Esophagus muscularis mucosa (tissue), 4 donors: ENCODE measurements around the gene DNASE2B. TPM values are rescaled to one million over a fixed set of nuclear protein-coding genes. Genes with fewer than 3 reads are reported as not detected.

Source experiments
- DNase-seq: peaks from one replicate; pipeline ENCODE4 v3.0.0-alpha.2; 2017; ENCODE audit errors: extremely low spot score
- H3K27ac ChIP-seq, 4 donors: fragments of 200-600 bp; sonication (generic); replicated peaks in 1 of 4; 1 replicate in 3 of 4; 2 replicates in 1 of 4; pipeline ENCODE4 v1.5.1; 2016 to 2019; ENCODE audit warnings: mild to moderate bottlenecking in 1 of 4
- H3K27me3 ChIP-seq, 4 donors: fragments of 200-600 bp; sonication (generic); one replicate each; pipeline versions ENCODE4 v1.5.1 to v1.6.0; 2016 to 2019
- H3K36me3 ChIP-seq, 4 donors: fragments of 200-600 bp; sonication (generic); one replicate each; pipeline ENCODE4 v1.5.1; 2016 to 2019
- H3K4me1 ChIP-seq, 4 donors: fragments of 200-600 bp; sonication (generic); one replicate each; pipeline ENCODE4 v1.5.1; 2016 to 2019
- H3K4me3 ChIP-seq, 4 donors: fragments of 200-600 bp; sonication (generic); 1 replicate in 2 of 4; 2 replicates in 2 of 4; pipeline ENCODE4 v1.5.1; 2016 to 2019; ENCODE audit warnings: mild to moderate bottlenecking in 4 of 4, moderate library complexity in 1 of 4
- H3K9me3 ChIP-seq, 4 donors: fragments of 200-600 bp; sonication (generic); 1 replicate in 3 of 4; 2 replicates in 1 of 4; pipeline ENCODE4 v1.5.1; 2016 to 2019
- CTCF ChIP-seq, 3 experiments: fragments of 200-600 bp in 2 of 3; fragments of 450-650 bp in 1 of 3; sonication (generic) in 2 of 3; IDR thresholded peaks; one replicate each; pipeline ENCODE4 v1.5.1; 2017 to 2019; ENCODE audit warnings: antibody characterized with exemption in 3 of 3, mild to moderate bottlenecking in 2 of 3, moderate library complexity in 1 of 3
- EP300 ChIP-seq: sonication (generic); formaldehyde crosslinking; IDR thresholded peaks from one replicate; pipeline ENCODE4 v1.6.1; 2017; ENCODE audit warnings: antibody characterized with exemption
- POLR2A ChIP-seq: fragments of 450-650 bp; IDR thresholded peaks from one replicate; pipeline ENCODE4 v1.6.1; 2017; ENCODE audit warnings: antibody characterized with exemption, moderate library complexity, mild to moderate bottlenecking, low read depth
- POLR2AphosphoS5 ChIP-seq, 2 donors: sonication (generic); formaldehyde crosslinking; IDR thresholded peaks; one replicate each; pipeline ENCODE4 v1.6.1; 2017; ENCODE audit warnings: antibody characterized with exemption in 2 of 2
- WGBS: methylation state at CpG from one replicate; pipeline ENCODE4 v1.1.5; 2018; 5-methylcytosine and 5-hydroxymethylcytosine counted together
- intact Hi-C: fragments of 100-400 bp; cut with DNase I; formaldehyde crosslinking; loops from one replicate; pipeline ENCODE4 v1.15.1; 2023
- total RNA-seq, 4 donors: library from RNA; depleted of rRNA; stranded (reverse); fragments of >200 nt; gene quantifications; one replicate each; pipeline versions ENCODE4 v1.1.0 to v1.2.1, GENCODE V29; 2016

Gene DNASE2B
- total RNA-seq, 4 donors from 2014 or later, result 0.33 TPM; not detected in 3

- TF ChIP-seq EP300 (no peak), POLR2AphosphoS5 (IDR thresholded peaks at IDR 0.05) (no peak), CTCF (IDR thresholded peaks at IDR 0.05) (no peak), POLR2A (no peak)
- WGBS, result 90% methylated on average over 4 of the region's 4 CpGs
- intact Hi-C loops, result no loop called here
Measured at GRCh38 chr1:84358695-84359094, 39.6 kb upstream of the DNASE2B start.

GRCh38 chr1:84360316-84360715, 38.0 kb upstream of the DNASE2B start:
- H3K27ac ChIP-seq, result no peak overlapping the region
- no peaks in the 10 kb centered on the region for H3K27me3 ChIP-seq
- no peaks in the 10 kb centered on the region for H3K9me3 ChIP-seq
- H3K4me3 ChIP-seq, result no peak overlapping the region
- no peaks in the 10 kb centered on the region for H3K36me3 ChIP-seq
- H3K4me1 ChIP-seq, result peaks cover 0 to 5% (median under 1%) of the 10 kb centered on the region in 4 donors
- WGBS, result 73% methylated on average over 1 of the region's 1 CpG
- no peak for DNase-seq
- intact Hi-C loops, result no loop called here
- TF ChIP-seq EP300 (no peak), CTCF (IDR thresholded peaks at IDR 0.05) (no peak), POLR2AphosphoS5 (IDR thresholded peaks at IDR 0.05) (no peak), POLR2A (no peak)

More at GRCh38 chr1:84358695-84359094, 39.6 kb upstream of the DNASE2B start:
- Histone ChIP-seq H3K36me3 (no peaks in the 10 kb centered on the region), H3K4me1 (peaks cover 0 to 16% (median 7%) of the 10 kb centered on the region in 4 donors), H3K4me3 (no peak overlapping the region), H3K27ac (no peak overlapping the region), H3K27me3 (no peaks in the 10 kb centered on the region), H3K9me3 (no peaks in the 10 kb centered on the region)
- no peak for DNase-seq

GRCh38 chr1:84361796-84362195, 36.5 kb upstream of the DNASE2B start:
- Histone ChIP-seq H3K36me3 (no peaks in the 10 kb centered on the region), H3K4me3 (no peak overlapping the region), H3K9me3 (no peaks in the 10 kb centered on the region), H3K4me1 (peaks cover 0 to 17% (median 14%) of the 10 kb centered on the region in 4 donors), H3K27ac (no peak overlapping the region), H3K27me3 (no peaks in the 10 kb centered on the region)
- TF ChIP-seq POLR2AphosphoS5 (IDR thresholded peaks at IDR 0.05), result no peak
- TF ChIP-seq POLR2A, result no peak
- no peak for TF ChIP-seq CTCF (IDR thresholded peaks at IDR 0.05)
- no peak for TF ChIP-seq EP300
- 97% methylated on average over 3 of the region's 3 CpGs for WGBS
- intact Hi-C loops, result no loop called here
- DNase-seq, result no peak

- 44% methylated on average over 5 of the region's 5 CpGs for WGBS
- Histone ChIP-seq H3K4me3 (no peak overlapping the region), H3K9me3 (no peaks in the 10 kb centered on the region), H3K4me1 (peaks cover 0 to 17% (median 14%) of the 10 kb centered on the region in 4 donors), H3K27ac (peak overlapping the region in 1 of 4 donors; percentile 30), H3K27me3 (no peaks in the 10 kb centered on the region), H3K36me3 (no peaks in the 10 kb centered on the region)
- TF ChIP-seq POLR2AphosphoS5 (IDR thresholded peaks at IDR 0.05) (no peak), CTCF (IDR thresholded peaks at IDR 0.05) (no peak), POLR2A (no peak), EP300 (no peak)
- DNase-seq, result no peak
- intact Hi-C loops, result no loop called here
Measured at GRCh38 chr1:84363019-84363418, 35.3 kb upstream of the DNASE2B start.

DNA sequence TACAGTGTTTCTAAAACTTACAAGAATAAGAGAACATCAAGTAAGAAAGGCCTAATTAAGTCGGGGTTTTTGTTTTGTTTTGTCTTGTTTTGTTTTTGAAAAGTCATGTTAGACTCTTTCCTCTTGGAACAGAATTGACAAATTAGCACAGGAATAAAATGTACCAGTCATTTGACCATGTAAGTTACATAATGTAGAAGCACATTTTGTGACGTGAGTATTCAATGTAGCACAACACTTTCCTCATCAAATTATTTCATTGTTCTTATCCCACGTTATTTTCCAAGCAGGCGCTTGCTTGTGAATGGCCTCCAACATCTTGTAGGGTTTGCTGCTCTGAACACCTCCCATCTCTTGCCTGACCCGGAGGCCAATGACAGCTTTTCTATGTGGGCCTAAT, 34.7 kb upstream of the DNASE2B start:
- no peak overlapping the region for H3K4me3 ChIP-seq
- intact Hi-C loops, result no loop called here
- no peaks in the 10 kb centered on the region for H3K36me3 ChIP-seq
- H3K9me3 ChIP-seq, result no peaks in the 10 kb centered on the region
- H3K27me3 ChIP-seq, result no peaks in the 10 kb centered on the region
- DNase-seq, result no peak
- H3K4me1 ChIP-seq, result peaks cover 0 to 17% (median 14%) of the 10 kb centered on the region in 4 donors
- TF ChIP-seq POLR2AphosphoS5 (IDR thresholded peaks at IDR 0.05) (no peak), EP300 (no peak), CTCF (IDR thresholded peaks at IDR 0.05) (no peak), POLR2A (no peak)
- H3K27ac ChIP-seq, result peak overlapping the region in 1 of 4 donors; percentile 30
- 84% methylated on average over 5 of the region's 5 CpGs for WGBS
